ENCODE measurements around the gene TEF. TPM values are rescaled to one million over a fixed set of nuclear protein-coding genes. Genes with fewer than 3 reads are reported as not detected.
A peak's percentile ranks its signal among the peaks of the same experiment; 100 is the strongest.

The TEF gene
- total and polyA plus RNA-seq, 3 experiments from 2014 or later, result 1.8 to 5.3 (median 3.5) TPM

DNA sequence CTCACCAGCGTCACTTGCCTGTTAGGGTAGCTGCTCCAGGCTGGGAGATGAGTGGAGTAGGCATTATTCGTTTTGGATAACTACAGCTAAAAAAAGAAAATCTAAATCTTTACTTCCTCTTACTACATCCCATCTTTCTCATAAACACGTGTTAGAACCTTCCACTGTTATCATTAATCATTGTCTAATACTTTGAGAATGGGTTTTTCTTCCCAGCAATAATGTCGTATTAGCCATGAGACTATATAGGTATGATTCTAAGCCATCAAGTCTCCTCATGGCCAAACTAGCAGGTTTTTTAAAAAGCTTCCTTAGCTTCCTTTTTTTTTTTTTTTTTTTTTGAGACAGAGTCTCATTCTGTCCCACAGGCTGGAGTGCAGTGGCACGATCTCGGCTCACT lies 3.9 kb upstream of the TEF start:
- Histone ChIP-seq H3K36me3 (ENCODE audit: insufficient read depth, low read length) (no peaks in the 10 kb centered on the region), H3K9me3 (ENCODE audit: low read length) (no peaks in the 10 kb centered on the region), H3K27ac (ENCODE audit: low read depth, low read length) (no peak overlapping the region), H3K4me1 (ENCODE audit: insufficient read depth, low read length) (peaks cover 6% of the 10 kb centered on the region), H3K4me3 (ENCODE audit: low read length) (no peak overlapping the region), H3K27me3 (ENCODE audit: insufficient read depth, low read length, poor library complexity, severe bottlenecking) (no peaks in the 10 kb centered on the region)
- peaks cover 2 to 17% (median 10%) of the 10 kb centered on the region in 3 donors for H3K4me1 Mint-ChIP-seq
- H3K27ac Mint-ChIP-seq, result peak overlapping the region in 1 of 8 donors; percentile 16
- peaks cover 0 to 3% (median 0%) of the 10 kb centered on the region in 3 donors for H3K36me3 Mint-ChIP-seq
- no peaks in the 10 kb centered on the region for H3K27me3 Mint-ChIP-seq
- DNase-seq, result no peak
- no peaks in the 10 kb centered on the region for H3K9me3 Mint-ChIP-seq
- no peak overlapping the region for H3K4me3 Mint-ChIP-seq
- ChIA-PET POLR2A (no interaction called here), CTCF (no interaction called here)

DNA sequence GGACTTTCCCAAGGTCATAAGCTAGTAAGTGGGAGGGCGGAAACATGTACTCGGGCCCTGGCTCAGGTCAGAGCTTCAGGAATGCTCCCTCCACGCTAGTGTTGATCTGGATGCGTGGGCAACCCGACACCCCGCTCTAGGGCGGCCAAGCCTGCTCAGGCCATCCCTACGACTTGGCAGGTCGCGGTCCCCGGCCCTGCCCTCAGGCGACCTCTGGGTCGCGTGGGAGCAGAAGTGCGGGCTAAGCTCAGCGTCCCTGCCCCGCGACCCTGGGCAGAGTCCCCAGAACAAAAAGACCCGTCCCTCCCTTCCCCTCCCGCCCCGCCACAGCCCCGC lies 781 bp upstream of the TEF start:
- H3K4me3 ChIP-seq (ENCODE audit: low read length), result peak overlapping the region; percentile 44
- no peaks in the 10 kb centered on the region for H3K27me3 ChIP-seq (ENCODE audit: insufficient read depth, low read length, poor library complexity, severe bottlenecking)
- DNase-seq, result no peak
- H3K4me1 ChIP-seq (ENCODE audit: insufficient read depth, low read length), result peaks cover 6% of the 10 kb centered on the region
- Mint-ChIP-seq H3K27ac (peak overlapping the region; percentile 43 to 98 (median 89)), H3K9me3 (no peaks in the 10 kb centered on the region), H3K36me3 (peaks cover 0 to 4% (median 0%) of the 10 kb centered on the region in 3 donors), H3K27me3 (no peaks in the 10 kb centered on the region), H3K4me3 (peak overlapping the region; percentile 58 to 98 (median 89)), H3K4me1 (peaks cover 9 to 21% (median 20%) of the 10 kb centered on the region in 3 donors)
- no peaks in the 10 kb centered on the region for H3K36me3 ChIP-seq (ENCODE audit: insufficient read depth, low read length)
- CTCF ChIA-PET, result interaction anchor here (0.8 to 1.7 kb wide), 5 partner anchors 15 to 146 kb away, joined by 4 to 6 read pairs (median 4); partner anchors contain the start of gene ZC3H7B
- H3K27ac ChIP-seq (ENCODE audit: low read depth, low read length), result peak overlapping the region; percentile 79
- no peaks in the 10 kb centered on the region for H3K9me3 ChIP-seq (ENCODE audit: low read length)
- POLR2A ChIA-PET, result interaction anchor here (0.8 to 2.0 kb wide), 11 partner anchors 28 to 1337 kb away, joined by 3 to 23 read pairs (median 6); partner anchors contain the start of genes ACO2, CCDC134, DESI1 and PHF5A

DNA sequence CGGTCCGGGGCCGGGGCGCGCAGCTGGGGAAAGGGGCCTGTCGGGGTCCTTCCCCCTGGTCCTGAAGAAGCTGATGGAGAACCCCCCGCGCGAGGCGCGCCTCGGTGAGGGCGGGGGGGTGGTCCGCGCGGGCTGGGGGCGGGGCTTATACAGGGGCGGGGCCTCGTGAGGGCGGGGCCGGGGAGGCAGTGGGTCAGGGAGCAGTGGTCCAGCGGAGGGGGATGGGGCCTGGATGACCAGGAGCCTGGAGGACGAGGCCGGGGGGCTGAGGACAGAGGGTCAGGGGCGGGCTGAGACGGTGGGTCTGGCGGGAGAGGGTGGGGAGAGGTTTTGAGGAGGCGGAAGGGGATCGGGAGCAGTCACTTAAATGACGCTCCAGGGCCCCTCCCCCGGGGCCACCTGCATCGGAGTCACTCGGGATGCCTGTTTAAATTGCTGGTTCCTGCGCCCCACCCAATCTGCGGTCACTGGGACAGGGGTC lies 396 bp downstream of the TEF start:
- POLR2A ChIA-PET, result interaction anchor here (0.6 to 2.0 kb wide), 13 partner anchors 22 to 430 kb away, joined by 3 to 23 read pairs (median 5); partner anchors contain the start of genes ACO2, CCDC134, DESI1 and PHF5A
- H3K4me1 Mint-ChIP-seq, result peaks cover 9 to 21% (median 20%) of the 10 kb centered on the region in 3 donors

DNA sequence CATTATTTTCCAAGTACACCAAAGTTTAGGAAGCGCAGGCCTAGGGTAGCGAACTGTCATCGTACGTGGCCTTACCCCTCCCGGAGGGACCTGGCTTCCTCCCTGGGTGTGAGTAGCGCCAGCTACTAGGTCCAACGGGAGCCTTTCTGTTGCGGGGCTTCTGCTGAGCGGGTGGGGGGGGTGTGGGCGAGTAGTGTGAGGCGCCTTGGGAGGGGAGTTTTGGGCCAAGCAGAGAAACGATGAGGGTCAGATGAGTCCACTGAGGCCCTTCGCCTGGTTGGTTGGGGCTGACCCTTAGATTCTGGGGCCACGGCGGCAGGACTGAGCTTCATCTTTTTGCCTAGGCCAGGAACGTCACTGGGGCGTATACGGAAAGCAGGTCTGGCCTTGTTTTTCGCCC lies 868 bp downstream of the TEF start:
- peak overlapping the region; percentile 38 for H3K27ac ChIP-seq (ENCODE audit: low read depth, low read length)
- ChIA-PET POLR2A (interaction anchor here (0.8 to 1.9 kb wide), 4 partner anchors 21 to 239 kb away, joined by 3 to 23 read pairs (median 16); partner anchors contain the start of genes ACO2, DESI1, PHF5A and RANGAP1), CTCF (interaction anchor here (0.6 kb wide), 1 partner anchor 673 kb away, joined by 5 read pairs; no protein-coding TSS in a partner anchor)
- peak in 3 of 5 donors; percentile 4 to 8 (median 6) for DNase-seq
- no peaks in the 10 kb centered on the region for H3K9me3 ChIP-seq (ENCODE audit: low read length)
- H3K4me1 Mint-ChIP-seq, result peaks cover 9 to 21% (median 20%) of the 10 kb centered on the region in 3 donors
- no peaks in the 10 kb centered on the region for H3K36me3 ChIP-seq (ENCODE audit: insufficient read depth, low read length)
- H3K4me1 ChIP-seq (ENCODE audit: insufficient read depth, low read length), result peaks cover 6% of the 10 kb centered on the region
- no peaks in the 10 kb centered on the region for H3K9me3 Mint-ChIP-seq
- H3K36me3 Mint-ChIP-seq, result peaks cover 0 to 11% (median 2%) of the 10 kb centered on the region in 3 donors
- H3K4me3 Mint-ChIP-seq, result peak overlapping the region; percentile 87 to 98 (median 92)
- H3K4me3 ChIP-seq (ENCODE audit: low read length), result peak overlapping the region; percentile 75
- peak overlapping the region; percentile 76 to 97 (median 92) for H3K27ac Mint-ChIP-seq
- H3K27me3 ChIP-seq (ENCODE audit: insufficient read depth, low read length, poor library complexity, severe bottlenecking), result no peaks in the 10 kb centered on the region
- H3K27me3 Mint-ChIP-seq, result no peaks in the 10 kb centered on the region

More for the DNA sequence above, 396 bp downstream of the TEF start:
- CTCF ChIA-PET, result interaction anchor here (0.6 to 1.7 kb wide), 5 partner anchors 20 to 672 kb away, joined by 3 to 6 read pairs (median 5); no protein-coding TSS in a partner anchor
- peak overlapping the region; percentile 74 for H3K27ac ChIP-seq (ENCODE audit: low read depth, low read length)
- H3K4me3 ChIP-seq (ENCODE audit: low read length), result peak overlapping the region; percentile 75
- Mint-ChIP-seq H3K36me3 (peaks cover 0 to 6% (median 2%) of the 10 kb centered on the region in 3 donors), H3K4me3 (peak overlapping the region; percentile 87 to 98 (median 92)), H3K27ac (peak overlapping the region; percentile 61 to 98 (median 93)), H3K27me3 (no peaks in the 10 kb centered on the region), H3K9me3 (no peaks in the 10 kb centered on the region)
- peaks cover 6% of the 10 kb centered on the region for H3K4me1 ChIP-seq (ENCODE audit: insufficient read depth, low read length)
- DNase-seq, result peak in 4 of 5 donors; percentile 48 to 74 (median 62)
- H3K36me3 ChIP-seq (ENCODE audit: insufficient read depth, low read length), result no peaks in the 10 kb centered on the region
- no peaks in the 10 kb centered on the region for H3K27me3 ChIP-seq (ENCODE audit: insufficient read depth, low read length, poor library complexity, severe bottlenecking)
- H3K9me3 ChIP-seq (ENCODE audit: low read length), result no peaks in the 10 kb centered on the region

DNA sequence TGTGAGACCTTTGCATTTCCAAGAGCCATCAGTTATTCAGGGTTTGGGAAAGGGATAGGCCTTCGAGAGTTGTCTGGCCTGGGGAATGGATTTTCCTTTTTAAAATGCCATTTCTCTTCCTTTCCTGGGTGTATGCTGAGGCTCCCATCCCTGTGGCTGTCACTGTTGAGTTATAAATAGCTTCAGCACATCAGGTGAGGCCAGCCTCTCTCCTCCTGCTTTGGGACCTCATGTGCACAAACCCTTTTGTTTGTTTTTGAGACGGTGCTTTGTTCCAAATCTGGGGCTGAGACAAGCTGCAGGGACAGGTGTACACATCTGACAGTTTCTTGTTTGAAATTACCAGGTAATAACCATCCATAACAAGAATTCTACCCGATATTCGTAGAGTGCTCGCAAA lies 1.3 kb downstream of the TEF start:
- no peaks in the 10 kb centered on the region for H3K27me3 Mint-ChIP-seq
- Histone ChIP-seq H3K36me3 (ENCODE audit: insufficient read depth, low read length) (no peaks in the 10 kb centered on the region), H3K9me3 (ENCODE audit: low read length) (no peaks in the 10 kb centered on the region), H3K27me3 (ENCODE audit: insufficient read depth, low read length, poor library complexity, severe bottlenecking) (no peaks in the 10 kb centered on the region), H3K4me1 (ENCODE audit: insufficient read depth, low read length) (peaks cover 6% of the 10 kb centered on the region), H3K27ac (ENCODE audit: low read depth, low read length) (no peak overlapping the region), H3K4me3 (ENCODE audit: low read length) (no peak overlapping the region)
- DNase-seq, result no peak
- H3K27ac Mint-ChIP-seq, result peak overlapping the region in 6 of 8 donors; percentile 29 to 97 (median 77)
- H3K9me3 Mint-ChIP-seq, result no peaks in the 10 kb centered on the region
- ChIA-PET POLR2A (interaction anchor here (0.6 kb wide), 1 partner anchor 200 kb away, joined by 3 read pairs; no protein-coding TSS in a partner anchor), CTCF (interaction anchor here (1.2 kb wide), 1 partner anchor 21 kb away, joined by 5 read pairs; no protein-coding TSS in a partner anchor)
- peak overlapping the region; percentile 87 to 98 (median 92) for H3K4me3 Mint-ChIP-seq
- peaks cover 0 to 13% (median 2%) of the 10 kb centered on the region in 3 donors for H3K36me3 Mint-ChIP-seq
- H3K4me1 Mint-ChIP-seq, result peaks cover 9 to 21% (median 20%) of the 10 kb centered on the region in 3 donors

DNA sequence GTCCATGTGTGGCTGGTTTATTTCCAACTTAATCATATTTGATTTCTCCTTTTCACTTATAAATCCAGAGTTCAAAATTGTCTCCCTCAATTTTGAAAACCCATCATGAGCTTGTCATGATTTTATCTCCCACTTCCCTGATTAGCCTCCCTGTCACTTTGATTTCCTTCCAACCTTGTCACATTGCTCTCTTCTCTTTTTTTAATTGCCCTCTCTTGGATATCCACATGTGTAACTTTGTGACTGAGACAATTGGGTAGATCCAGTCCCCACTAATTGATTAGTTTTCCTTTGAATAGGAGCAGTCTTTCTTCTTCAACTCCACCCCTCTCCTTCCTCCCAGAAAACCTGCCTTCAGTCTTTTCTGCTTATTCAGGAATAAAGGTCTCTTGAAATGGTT lies 2.4 kb downstream of the TEF start:
- H3K27ac ChIP-seq (ENCODE audit: low read depth, low read length), result no peak overlapping the region
- H3K27me3 ChIP-seq (ENCODE audit: insufficient read depth, low read length, poor library complexity, severe bottlenecking), result no peaks in the 10 kb centered on the region
- H3K27ac Mint-ChIP-seq, result peak overlapping the region in 5 of 8 donors; percentile 23 to 84 (median 43)
- no peaks in the 10 kb centered on the region for H3K27me3 Mint-ChIP-seq
- no peaks in the 10 kb centered on the region for H3K36me3 ChIP-seq (ENCODE audit: insufficient read depth, low read length)
- H3K9me3 ChIP-seq (ENCODE audit: low read length), result no peaks in the 10 kb centered on the region
- peaks cover 9 to 21% (median 20%) of the 10 kb centered on the region in 3 donors for H3K4me1 Mint-ChIP-seq
- DNase-seq, result no peak
- CTCF ChIA-PET, result interaction anchor here (1.2 kb wide), 1 partner anchor 20 kb away, joined by 5 read pairs; no protein-coding TSS in a partner anchor
- H3K36me3 Mint-ChIP-seq, result peaks cover 0 to 20% (median 4%) of the 10 kb centered on the region in 3 donors
- POLR2A ChIA-PET, result no interaction called here
- H3K4me3 ChIP-seq (ENCODE audit: low read length), result no peak overlapping the region
- peak overlapping the region in 6 of 7 donors; percentile 5 to 87 (median 40) for H3K4me3 Mint-ChIP-seq
- H3K4me1 ChIP-seq (ENCODE audit: insufficient read depth, low read length), result peaks cover 6% of the 10 kb centered on the region
- H3K9me3 Mint-ChIP-seq, result no peaks in the 10 kb centered on the region

DNA sequence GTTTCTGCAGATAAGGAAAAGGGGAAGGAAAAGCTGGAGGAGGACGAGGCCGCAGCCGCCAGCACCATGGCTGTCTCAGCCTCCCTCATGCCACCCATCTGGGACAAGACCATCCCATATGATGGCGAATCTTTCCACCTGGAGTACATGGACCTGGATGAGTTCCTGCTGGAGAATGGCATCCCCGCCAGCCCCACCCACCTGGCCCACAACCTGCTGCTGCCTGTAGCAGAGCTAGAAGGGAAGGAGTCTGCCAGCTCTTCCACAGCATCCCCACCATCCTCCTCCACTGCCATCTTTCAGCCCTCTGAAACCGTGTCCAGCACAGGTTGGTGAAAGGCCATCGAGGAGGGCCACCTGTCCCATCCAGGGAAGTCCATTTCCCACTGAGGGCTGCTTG lies 5.6 kb downstream of the TEF start:
- Histone ChIP-seq H3K4me1 (ENCODE audit: insufficient read depth, low read length) (no peaks in the 10 kb centered on the region), H3K27me3 (ENCODE audit: insufficient read depth, low read length, poor library complexity, severe bottlenecking) (no peaks in the 10 kb centered on the region), H3K36me3 (ENCODE audit: insufficient read depth, low read length) (no peaks in the 10 kb centered on the region), H3K27ac (ENCODE audit: low read depth, low read length) (no peak overlapping the region), H3K4me3 (ENCODE audit: low read length) (no peak overlapping the region), H3K9me3 (ENCODE audit: low read length) (no peaks in the 10 kb centered on the region)
- ChIA-PET POLR2A (no interaction called here), CTCF (no interaction called here)
- Mint-ChIP-seq H3K36me3 (peaks cover 3 to 34% (median 11%) of the 10 kb centered on the region in 3 donors), H3K4me3 (no peak overlapping the region), H3K27me3 (no peaks in the 10 kb centered on the region), H3K27ac (no peak overlapping the region), H3K4me1 (peaks cover 8 to 15% (median 11%) of the 10 kb centered on the region in 3 donors), H3K9me3 (no peaks in the 10 kb centered on the region)
- DNase-seq, result no peak

DNA sequence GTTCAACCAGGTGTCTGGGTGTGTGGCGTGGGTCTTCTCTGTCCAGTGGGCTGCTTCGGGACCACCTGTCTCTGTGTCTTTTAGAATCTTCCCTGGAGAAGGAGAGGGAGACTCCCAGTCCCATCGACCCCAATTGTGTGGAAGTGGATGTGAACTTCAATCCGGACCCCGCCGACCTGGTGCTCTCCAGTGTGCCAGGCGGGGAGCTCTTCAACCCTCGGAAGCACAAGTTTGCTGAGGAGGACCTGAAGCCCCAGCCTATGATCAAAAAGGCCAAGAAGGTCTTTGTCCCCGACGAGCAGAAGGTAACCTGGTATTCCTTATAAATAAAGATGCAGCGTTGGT lies 12.2 kb downstream of the TEF start:
- POLR2A ChIA-PET, result no interaction called here
- H3K9me3 Mint-ChIP-seq, result no peaks in the 10 kb centered on the region
- CTCF ChIA-PET, result interaction anchor here (1.0 kb wide), 1 partner anchor 9 kb away, joined by 3 read pairs; no protein-coding TSS in a partner anchor
- Histone ChIP-seq H3K4me3 (ENCODE audit: low read length) (no peak overlapping the region), H3K27ac (ENCODE audit: low read depth, low read length) (no peak overlapping the region), H3K4me1 (ENCODE audit: insufficient read depth, low read length) (no peaks in the 10 kb centered on the region), H3K9me3 (ENCODE audit: low read length) (no peaks in the 10 kb centered on the region), H3K36me3 (ENCODE audit: insufficient read depth, low read length) (peaks cover 9% of the 10 kb centered on the region), H3K27me3 (ENCODE audit: insufficient read depth, low read length, poor library complexity, severe bottlenecking) (no peaks in the 10 kb centered on the region)
- no peak overlapping the region for H3K27ac Mint-ChIP-seq
- DNase-seq, result no peak
- H3K4me1 Mint-ChIP-seq, result no peaks in the 10 kb centered on the region
- H3K4me3 Mint-ChIP-seq, result no peak overlapping the region
- H3K36me3 Mint-ChIP-seq, result peaks cover 3 to 63% (median 13%) of the 10 kb centered on the region in 3 donors
- H3K27me3 Mint-ChIP-seq, result no peaks in the 10 kb centered on the region

Measured in CD8-positive, alpha-beta memory T cell (primary cell).